ENCODE measurements around the gene CDC42BPB.
A peak's percentile ranks its signal among the peaks of the same experiment; 100 is the strongest.

Gene CDC42BPB

DNA sequence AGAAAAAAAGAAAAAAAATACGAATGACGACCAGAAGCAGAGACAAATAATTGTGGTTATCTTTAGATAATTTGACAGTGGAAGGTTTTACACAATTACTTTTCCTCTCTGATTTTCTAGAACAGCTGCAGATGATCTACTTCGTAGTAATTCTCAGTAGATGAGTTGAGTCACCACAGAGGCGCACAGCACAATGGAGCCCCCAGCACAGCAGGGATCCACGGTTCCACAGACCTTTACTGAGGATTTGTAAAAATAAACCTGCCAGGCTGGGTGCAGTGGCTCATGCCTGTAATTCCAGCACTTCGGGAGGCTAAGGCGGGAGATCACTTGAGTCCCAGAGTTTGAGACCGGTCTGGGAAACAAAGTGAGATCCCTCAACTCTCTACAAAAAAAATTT is 105.5 kb downstream of the CDC42BPB start:
- no peak for DNase-seq (ENCODE audit: low read depth)
- no peak for TF ChIP-seq CTCF (IDR thresholded peaks at IDR 0.05; ENCODE audit: low read length, missing control alignments)
- no peak overlapping the region for H3K4me3 ChIP-seq (replicated peaks; ENCODE audit: low read depth, low read length)

GRCh38 chr14:102951034-102951433 is 106.3 kb downstream of the CDC42BPB start:
- no peak for TF ChIP-seq CTCF (IDR thresholded peaks at IDR 0.05; ENCODE audit: low read length, missing control alignments)
- no peak overlapping the region for H3K4me3 ChIP-seq (replicated peaks; ENCODE audit: low read depth, low read length)
- DNase-seq (ENCODE audit: low read depth) = peak; percentile 70

DNA sequence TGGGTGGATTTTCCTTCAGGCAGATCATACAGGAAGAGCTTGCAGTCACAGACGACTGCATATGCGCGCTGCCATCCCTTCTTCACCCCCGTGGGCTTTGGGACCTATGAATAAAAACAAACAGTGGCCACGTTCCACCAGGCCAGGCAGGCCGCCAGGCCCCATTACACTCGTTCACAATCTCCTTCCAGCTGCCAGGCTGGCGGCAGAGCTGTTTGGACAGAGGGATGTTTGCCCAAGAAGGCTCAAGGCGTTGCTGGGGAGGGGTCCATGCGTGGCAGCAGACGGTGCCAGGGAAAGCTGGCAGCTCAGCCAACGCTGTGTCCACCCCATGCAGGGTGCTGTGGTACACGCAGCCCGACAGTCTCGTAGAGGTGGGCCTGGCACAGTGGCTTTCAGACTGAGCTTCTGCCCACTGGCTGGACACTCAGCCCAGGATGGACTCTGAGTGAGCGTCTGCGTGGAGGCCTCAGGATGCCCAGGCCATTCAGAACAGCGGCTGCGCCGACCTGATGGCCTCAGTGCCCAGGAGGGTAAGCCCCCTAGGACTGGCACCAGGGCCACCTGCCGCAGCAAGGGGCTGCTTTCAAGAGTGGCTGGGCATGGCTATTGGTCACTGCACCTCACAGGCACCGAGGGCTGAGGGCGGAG is 107.4 kb downstream of the CDC42BPB start:
- no peak for DNase-seq (ENCODE audit: low read depth)
- no peak for TF ChIP-seq CTCF (IDR thresholded peaks at IDR 0.05; ENCODE audit: low read length, missing control alignments)
- H3K4me3 ChIP-seq (replicated peaks; ENCODE audit: low read depth, low read length) = no peak overlapping the region

GRCh38 chr14:102949062-102949800 is 108.1 kb downstream of the CDC42BPB start:
- no peak for TF ChIP-seq CTCF (IDR thresholded peaks at IDR 0.05; ENCODE audit: low read length, missing control alignments)
- no peak for DNase-seq (ENCODE audit: low read depth)
- H3K4me3 ChIP-seq (replicated peaks; ENCODE audit: low read depth, low read length) = no peak overlapping the region

DNA sequence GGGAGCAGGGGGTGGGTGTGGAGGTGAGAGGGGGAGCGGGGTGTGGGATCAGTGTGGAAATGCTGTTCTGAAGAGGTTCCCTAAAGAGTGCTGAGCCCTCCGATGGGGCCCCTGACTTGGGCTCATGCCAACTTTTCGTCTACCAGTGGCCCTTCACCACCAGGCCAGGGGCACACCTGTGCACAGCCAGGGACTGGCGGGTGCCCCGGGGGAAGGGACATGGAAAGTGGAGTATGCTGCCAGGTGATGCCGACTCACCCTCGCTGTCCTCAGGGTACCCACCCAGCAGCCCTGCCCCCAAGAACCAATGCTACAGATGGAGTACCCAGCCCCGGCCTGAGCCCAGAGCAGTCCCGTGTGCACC is 108.7 kb downstream of the CDC42BPB start:
- DNase-seq (ENCODE audit: low read depth) = no peak
- no peak overlapping the region for H3K4me3 ChIP-seq (replicated peaks; ENCODE audit: low read depth, low read length)
- no peak for TF ChIP-seq CTCF (IDR thresholded peaks at IDR 0.05; ENCODE audit: low read length, missing control alignments)

GRCh38 chr14:102947321-102948103 is 109.8 kb downstream of the CDC42BPB start:
- no peak for DNase-seq (ENCODE audit: low read depth)
- no peak for TF ChIP-seq CTCF (IDR thresholded peaks at IDR 0.05; ENCODE audit: low read length, missing control alignments)
- H3K4me3 ChIP-seq (replicated peaks; ENCODE audit: low read depth, low read length) = no peak overlapping the region

Data from fibroblast of pulmonary artery (primary cell).